Breast epithelium (tissue), 3 donors: ENCODE results near the gene GNB4.

Experiments used
- POLR2A ChIP-seq: fragments of 450-650 bp; IDR thresholded peaks from one replicate; pipeline ENCODE4 v1.6.1; 2016; ENCODE audit warnings: antibody characterized with exemption, mild to moderate bottlenecking, moderate library complexity
- TF ChIP-seq, protein P1 (sequence below), 3 donors: fragments of 450-650 bp; IDR thresholded peaks; one replicate each; pipeline ENCODE4 v1.5.1; 2016 to 2017; ENCODE audit warnings: antibody characterized with exemption in 3 of 3, mild to moderate bottlenecking in 3 of 3, moderate library complexity in 3 of 3

DNA sequence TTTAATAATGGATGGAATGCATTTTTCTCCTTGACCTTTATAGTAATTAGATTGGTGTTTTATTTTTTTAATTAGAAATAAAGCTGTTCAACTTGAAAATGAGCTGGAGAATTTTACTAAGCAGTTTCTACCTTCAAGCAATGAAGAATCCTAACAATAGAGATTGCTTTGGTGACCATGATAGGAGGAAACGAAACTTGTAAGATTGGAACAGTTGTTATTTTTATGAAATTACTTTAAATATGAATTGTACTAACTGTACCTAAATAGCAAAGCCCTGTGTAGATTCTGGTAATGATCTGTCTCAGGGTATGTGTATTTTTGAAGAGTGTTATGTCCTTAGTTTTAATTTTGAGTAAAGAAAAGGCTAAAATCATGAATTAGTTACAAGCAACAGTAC is 59.4 kb downstream of the GNB4 start:
- TF ChIP-seq, protein P1, sequence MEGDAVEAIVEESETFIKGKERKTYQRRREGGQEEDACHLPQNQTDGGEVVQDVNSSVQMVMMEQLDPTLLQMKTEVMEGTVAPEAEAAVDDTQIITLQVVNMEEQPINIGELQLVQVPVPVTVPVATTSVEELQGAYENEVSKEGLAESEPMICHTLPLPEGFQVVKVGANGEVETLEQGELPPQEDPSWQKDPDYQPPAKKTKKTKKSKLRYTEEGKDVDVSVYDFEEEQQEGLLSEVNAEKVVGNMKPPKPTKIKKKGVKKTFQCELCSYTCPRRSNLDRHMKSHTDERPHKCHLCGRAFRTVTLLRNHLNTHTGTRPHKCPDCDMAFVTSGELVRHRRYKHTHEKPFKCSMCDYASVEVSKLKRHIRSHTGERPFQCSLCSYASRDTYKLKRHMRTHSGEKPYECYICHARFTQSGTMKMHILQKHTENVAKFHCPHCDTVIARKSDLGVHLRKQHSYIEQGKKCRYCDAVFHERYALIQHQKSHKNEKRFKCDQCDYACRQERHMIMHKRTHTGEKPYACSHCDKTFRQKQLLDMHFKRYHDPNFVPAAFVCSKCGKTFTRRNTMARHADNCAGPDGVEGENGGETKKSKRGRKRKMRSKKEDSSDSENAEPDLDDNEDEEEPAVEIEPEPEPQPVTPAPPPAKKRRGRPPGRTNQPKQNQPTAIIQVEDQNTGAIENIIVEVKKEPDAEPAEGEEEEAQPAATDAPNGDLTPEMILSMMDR (IDR thresholded peaks at IDR 0.05) = no peak
- no peak for TF ChIP-seq POLR2A
